GM12878 (cell line): ENCODE results near the gene CIB4.

Experiments used
- CEBPB ChIP-seq, 2 experiments: fragments of 150-350 bp in 1 of 2; IDR thresholded peaks; 2 replicates each; pipeline ENCODE4 v1.6.1; 2012 to 2014; ENCODE audit warnings: low read depth in 2 of 2, low read length in 2 of 2, borderline replicate concordance in 1 of 2, inconsistent platforms in 1 of 2
- CREB1 ChIP-seq: IDR thresholded peaks from 2 replicates; pipeline ENCODE4 v1.6.1; 2012; ENCODE audit warnings: low read depth, mild to moderate bottlenecking, inconsistent platforms
- MEF2A ChIP-seq: IDR thresholded peaks from 2 replicates; pipeline ENCODE4 v1.6.1; 2011; ENCODE audit warnings: low read depth, mild to moderate bottlenecking, low read length, moderate library complexity; ENCODE audit not compliant: insufficient read depth
- POLR2A ChIP-seq: IDR thresholded peaks from 2 replicates; pipeline ENCODE4 v1.6.1; 2011; ENCODE audit warnings: low read depth, mild to moderate bottlenecking, low read length
- REST ChIP-seq: IDR thresholded peaks from 2 replicates; pipeline ENCODE4 v1.6.1; 2012; ENCODE audit warnings: mild to moderate bottlenecking, low read depth, low read length
- TF ChIP-seq, protein P1 (sequence below): fragments of 150-350 bp; IDR thresholded peaks from 2 replicates; pipeline ENCODE4 v1.6.1; 2014; ENCODE audit warnings: mild to moderate bottlenecking, low read depth, low read length
- TF ChIP-seq, protein P2 (sequence below): fragments of 450-650 bp; IDR thresholded peaks from 2 replicates; pipeline ENCODE4 v1.6.1; 2018; ENCODE audit warnings: mild to moderate bottlenecking, low read depth, moderate library complexity; ENCODE audit not compliant: partially characterized antibody

DNA sequence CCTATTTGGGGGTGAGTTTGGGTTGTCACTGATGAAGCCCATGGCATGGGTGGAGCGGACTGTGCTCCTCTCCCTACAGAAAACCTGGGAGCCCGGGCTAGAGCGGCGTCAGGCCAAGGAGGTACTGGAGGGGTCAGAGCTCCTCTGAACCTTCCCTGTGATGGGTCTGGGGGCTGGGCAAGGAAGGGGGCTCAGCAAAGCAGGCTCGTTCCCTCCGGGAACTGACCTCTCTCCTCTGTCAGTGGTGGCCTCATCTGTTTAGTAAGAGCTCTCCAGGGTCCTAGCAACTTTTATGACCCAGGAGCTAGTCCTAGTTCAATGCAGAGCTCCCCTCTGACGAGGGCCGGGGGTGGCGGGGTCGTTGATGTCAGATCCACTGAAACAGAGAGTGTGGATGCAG is 100.9 kb downstream of the CIB4 start:
- TF ChIP-seq POLR2A (no peak), MEF2A (no peak), CEBPB (IDR thresholded peaks at IDR 0.05; ENCODE audit: borderline replicate concordance in 1 of 2, low read depth in 2 of 2, low read length in 2 of 2) (no peak), CREB1 (no peak), REST (no peak)
- TF ChIP-seq, protein P1, sequence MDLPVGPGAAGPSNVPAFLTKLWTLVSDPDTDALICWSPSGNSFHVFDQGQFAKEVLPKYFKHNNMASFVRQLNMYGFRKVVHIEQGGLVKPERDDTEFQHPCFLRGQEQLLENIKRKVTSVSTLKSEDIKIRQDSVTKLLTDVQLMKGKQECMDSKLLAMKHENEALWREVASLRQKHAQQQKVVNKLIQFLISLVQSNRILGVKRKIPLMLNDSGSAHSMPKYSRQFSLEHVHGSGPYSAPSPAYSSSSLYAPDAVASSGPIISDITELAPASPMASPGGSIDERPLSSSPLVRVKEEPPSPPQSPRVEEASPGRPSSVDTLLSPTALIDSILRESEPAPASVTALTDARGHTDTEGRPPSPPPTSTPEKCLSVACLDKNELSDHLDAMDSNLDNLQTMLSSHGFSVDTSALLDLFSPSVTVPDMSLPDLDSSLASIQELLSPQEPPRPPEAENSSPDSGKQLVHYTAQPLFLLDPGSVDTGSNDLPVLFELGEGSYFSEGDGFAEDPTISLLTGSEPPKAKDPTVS: no peak
- TF ChIP-seq, protein P2, sequence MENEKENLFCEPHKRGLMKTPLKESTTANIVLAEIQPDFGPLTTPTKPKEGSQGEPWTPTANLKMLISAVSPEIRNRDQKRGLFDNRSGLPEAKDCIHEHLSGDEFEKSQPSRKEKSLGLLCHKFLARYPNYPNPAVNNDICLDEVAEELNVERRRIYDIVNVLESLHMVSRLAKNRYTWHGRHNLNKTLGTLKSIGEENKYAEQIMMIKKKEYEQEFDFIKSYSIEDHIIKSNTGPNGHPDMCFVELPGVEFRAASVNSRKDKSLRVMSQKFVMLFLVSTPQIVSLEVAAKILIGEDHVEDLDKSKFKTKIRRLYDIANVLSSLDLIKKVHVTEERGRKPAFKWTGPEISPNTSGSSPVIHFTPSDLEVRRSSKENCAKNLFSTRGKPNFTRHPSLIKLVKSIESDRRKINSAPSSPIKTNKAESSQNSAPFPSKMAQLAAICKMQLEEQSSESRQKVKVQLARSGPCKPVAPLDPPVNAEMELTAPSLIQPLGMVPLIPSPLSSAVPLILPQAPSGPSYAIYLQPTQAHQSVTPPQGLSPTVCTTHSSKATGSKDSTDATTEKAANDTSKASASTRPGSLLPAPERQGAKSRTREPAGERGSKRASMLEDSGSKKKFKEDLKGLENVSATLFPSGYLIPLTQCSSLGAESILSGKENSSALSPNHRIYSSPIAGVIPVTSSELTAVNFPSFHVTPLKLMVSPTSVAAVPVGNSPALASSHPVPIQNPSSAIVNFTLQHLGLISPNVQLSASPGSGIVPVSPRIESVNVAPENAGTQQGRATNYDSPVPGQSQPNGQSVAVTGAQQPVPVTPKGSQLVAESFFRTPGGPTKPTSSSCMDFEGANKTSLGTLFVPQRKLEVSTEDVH: no peak
